Neuron (in vitro differentiated cells): ENCODE measurements around the gene ASB9.
"Not testable (repeated sequence)": the region's sequence is repeated elsewhere in the genome, so short reads cannot be mapped to it uniquely, and the experiment has no call there.

ENCODE experiments used
- H2AFZ ChIP-seq: one replicate; pipeline ENCODE4 v1.6.1; 2013; ENCODE audit warnings: low read depth, mild to moderate bottlenecking, inconsistent platforms, low read length, moderate library complexity
- H3K27me3 ChIP-seq: one replicate; pipeline ENCODE4 v1.6.1; 2013; ENCODE audit warnings: low read length; ENCODE audit not compliant: insufficient read depth
- H3K36me3 ChIP-seq: one replicate; pipeline ENCODE4 v1.6.1; 2013; ENCODE audit warnings: low read length; ENCODE audit not compliant: insufficient read depth
- H3K4me1 ChIP-seq: one replicate; pipeline ENCODE4 v1.6.1; 2013; ENCODE audit warnings: low read length; ENCODE audit not compliant: insufficient read depth
- H3K4me3 ChIP-seq: 2 replicates; pipeline ENCODE4 v1.5.1; 2013; ENCODE audit warnings: mild to moderate bottlenecking, low read length, moderate library complexity
- H3K9me3 ChIP-seq: one replicate; pipeline ENCODE4 v1.6.1; 2013; ENCODE audit warnings: low read length

Gene ASB9

DNA sequence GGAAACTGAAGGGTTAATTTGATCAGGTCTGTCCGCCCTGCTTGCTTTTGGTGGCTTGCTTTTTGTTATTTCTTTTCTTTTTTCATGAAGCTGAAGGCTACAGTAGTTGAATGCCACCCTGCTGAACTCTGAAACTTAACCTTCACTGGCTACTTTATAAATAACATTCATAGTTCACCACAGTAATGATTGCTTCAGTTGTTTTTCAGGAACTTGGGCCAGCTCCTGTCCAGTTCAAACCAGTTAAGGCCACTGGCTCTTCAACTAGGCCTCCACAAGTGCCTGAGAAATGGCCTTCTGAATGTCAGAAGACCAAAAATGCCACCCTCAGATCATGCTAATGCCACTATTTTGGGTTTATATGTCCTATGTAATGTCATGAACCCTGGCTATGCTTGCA lies 7.7 kb upstream of the ASB9 start:
- Histone ChIP-seq H3K27me3 (peaks cover 6% of the 10 kb centered on the region), H3K4me3 (no peak overlapping the region), H2AFZ (no peak overlapping the region), H3K4me1 (no peaks in the 10 kb centered on the region), H3K36me3 (no peaks in the 10 kb centered on the region), H3K9me3 (peaks cover 2% of the 10 kb centered on the region)

DNA sequence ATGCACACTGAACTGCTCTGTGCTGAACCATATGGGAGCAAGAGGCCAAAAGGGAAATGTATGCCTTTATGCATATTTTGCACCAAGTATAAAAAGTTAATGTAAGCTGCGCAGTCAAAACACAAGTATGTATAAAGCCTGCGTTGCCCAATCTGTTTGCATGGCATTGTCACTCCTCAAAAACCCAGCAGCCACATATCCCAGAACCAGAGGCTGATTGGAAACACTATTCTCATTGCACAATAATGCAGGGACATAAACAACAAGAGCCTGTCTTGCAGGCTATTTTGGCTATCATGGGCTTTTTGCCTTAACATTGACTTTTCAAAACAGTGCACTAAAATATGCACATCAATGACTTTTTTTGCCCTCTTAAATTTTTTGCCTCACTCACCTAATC lies 5.1 kb upstream of the ASB9 start:
- Histone ChIP-seq H3K27me3 (peaks cover 11% of the 10 kb centered on the region), H3K36me3 (no peaks in the 10 kb centered on the region), H2AFZ (no peak overlapping the region)

DNA sequence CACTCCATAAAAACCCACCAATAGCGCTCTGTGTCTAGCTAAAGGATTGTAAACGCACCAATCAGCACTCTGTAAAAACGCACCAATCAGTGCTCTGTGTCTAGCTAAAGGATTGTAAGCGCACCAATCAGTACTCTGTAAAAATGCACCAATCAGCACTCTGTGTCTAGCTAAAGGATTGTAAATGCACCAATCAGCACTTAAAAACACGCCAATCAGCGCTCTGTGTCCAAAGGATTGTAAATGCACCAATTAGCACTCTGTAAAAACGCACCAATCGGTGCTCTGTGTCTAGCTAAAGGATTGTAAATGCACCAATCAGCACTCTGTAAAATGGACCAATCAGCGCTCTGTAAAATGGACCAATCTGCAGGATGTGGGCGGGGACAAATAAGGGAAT lies 3.4 kb upstream of the ASB9 start:
- not testable (repeated sequence) for H3K9me3 ChIP-seq, H3K27me3 ChIP-seq, H3K4me1 ChIP-seq, H3K36me3 ChIP-seq, H2AFZ ChIP-seq, H3K4me3 ChIP-seq

More for the DNA sequence above, 5.1 kb upstream of the ASB9 start:
- H3K9me3 ChIP-seq, result peaks cover 2% of the 10 kb centered on the region
- no peak overlapping the region for H3K4me3 ChIP-seq
- H3K4me1 ChIP-seq, result no peaks in the 10 kb centered on the region

DNA sequence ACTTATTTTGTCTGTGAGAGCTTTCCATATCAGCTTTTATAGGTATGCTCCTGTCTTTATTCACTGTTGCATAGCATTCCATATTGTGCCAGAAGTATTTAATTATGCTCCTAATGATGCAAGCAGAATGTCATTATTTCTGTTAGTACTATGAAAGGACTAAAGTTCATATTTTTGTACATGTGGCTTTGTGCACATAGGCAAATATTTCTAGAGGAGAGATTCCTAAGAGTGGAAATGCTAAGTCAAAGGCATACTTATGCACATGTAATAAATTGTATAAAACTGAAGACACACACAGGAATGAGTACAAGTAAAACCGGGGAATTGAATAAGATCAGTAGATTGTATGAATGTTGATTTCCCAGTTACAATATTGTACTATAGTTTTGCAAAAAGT lies 1.9 kb upstream of the ASB9 start:
- Histone ChIP-seq H3K4me1 (no peaks in the 10 kb centered on the region), H2AFZ (no peak overlapping the region), H3K4me3 (no peak overlapping the region), H3K9me3 (peaks cover 2% of the 10 kb centered on the region), H3K27me3 (peaks cover 5% of the 10 kb centered on the region), H3K36me3 (no peaks in the 10 kb centered on the region)

DNA sequence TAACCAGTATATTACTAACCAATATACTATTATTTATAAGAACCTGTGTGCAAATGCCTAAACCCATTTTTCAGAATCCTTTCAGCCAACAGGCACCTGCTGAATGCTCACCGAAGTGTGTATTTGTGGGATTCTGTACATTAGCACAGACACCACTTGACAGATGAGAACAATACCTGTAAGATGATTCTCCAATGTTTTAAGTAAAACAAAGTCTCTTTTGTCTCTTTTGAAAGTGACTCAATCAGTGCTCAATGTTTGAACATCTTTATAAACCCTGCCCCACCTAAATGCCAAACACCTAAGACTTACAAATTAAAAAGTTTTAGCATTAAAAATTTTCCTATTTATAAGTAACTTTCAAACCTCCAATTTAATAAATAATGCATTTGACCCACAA lies 763 bp downstream of the ASB9 start:
- Histone ChIP-seq H2AFZ (no peak overlapping the region), H3K4me1 (no peaks in the 10 kb centered on the region), H3K36me3 (no peaks in the 10 kb centered on the region), H3K9me3 (peaks cover 2% of the 10 kb centered on the region), H3K27me3 (peaks cover 5% of the 10 kb centered on the region), H3K4me3 (no peak overlapping the region)

DNA sequence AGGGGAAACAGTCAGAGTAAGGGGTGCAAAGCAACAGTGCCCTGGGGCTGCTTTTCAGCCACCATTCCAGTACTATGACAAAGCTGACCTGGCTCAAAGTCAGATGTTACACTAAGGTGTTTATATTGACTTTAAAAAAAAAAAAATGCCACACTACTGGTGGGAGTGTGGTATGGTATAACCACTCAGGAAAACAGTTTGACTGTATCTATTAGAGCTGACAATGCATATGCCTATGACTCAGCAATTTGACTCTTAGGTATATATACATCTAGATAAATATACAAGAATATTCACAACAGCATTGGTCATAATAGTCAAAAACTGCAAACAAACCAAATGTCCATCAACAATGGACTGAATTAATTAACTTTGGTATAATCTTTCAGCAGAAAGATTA lies 15.0 kb downstream of the ASB9 start:
- Histone ChIP-seq H2AFZ (no peak overlapping the region), H3K27me3 (no peaks in the 10 kb centered on the region), H3K36me3 (no peaks in the 10 kb centered on the region), H3K4me1 (no peaks in the 10 kb centered on the region), H3K9me3 (no peaks in the 10 kb centered on the region), H3K4me3 (no peak overlapping the region)

DNA sequence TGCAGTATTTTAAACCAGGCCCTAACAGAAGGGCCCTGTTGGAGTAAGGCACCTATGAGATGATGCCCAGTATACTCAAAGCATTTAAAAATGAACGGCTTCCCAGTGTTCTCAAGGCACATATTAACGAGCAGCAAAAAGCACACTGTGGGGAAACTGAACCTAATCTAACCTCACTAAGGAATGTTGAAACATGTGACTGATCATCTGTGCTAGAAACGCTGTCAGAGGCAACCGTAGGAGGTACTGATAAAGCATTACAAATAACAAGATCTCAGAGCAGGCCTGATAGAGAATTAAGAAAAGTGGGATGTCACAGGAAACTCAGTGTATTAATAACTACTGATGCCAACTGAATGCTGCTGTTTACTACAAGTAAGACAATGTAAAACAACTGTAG lies 24.0 kb downstream of the ASB9 start:
- Histone ChIP-seq H3K36me3 (no peaks in the 10 kb centered on the region), H3K4me1 (no peaks in the 10 kb centered on the region), H3K9me3 (no peaks in the 10 kb centered on the region), H3K4me3 (no peak overlapping the region), H2AFZ (no peak overlapping the region), H3K27me3 (peaks cover 14% of the 10 kb centered on the region)

DNA sequence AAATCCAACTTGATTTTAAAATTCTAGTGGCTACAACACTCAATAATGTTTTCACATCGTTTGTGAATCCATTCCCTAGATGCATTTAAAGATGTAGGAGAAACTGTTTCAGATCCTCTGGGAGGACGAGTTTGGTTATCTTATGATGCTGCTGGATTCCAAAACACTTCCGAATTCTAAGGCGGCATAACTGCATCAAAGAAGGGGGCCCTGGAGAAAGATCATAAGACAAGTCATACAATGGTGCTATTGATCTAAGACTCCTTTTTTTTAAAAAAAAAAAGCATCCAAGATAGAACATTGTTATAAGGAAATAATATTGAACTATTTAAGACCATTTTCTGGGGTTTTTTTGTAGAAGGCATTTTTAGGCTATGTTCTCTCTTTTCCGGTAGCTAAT lies 25.5 kb downstream of the ASB9 start:
- no peak overlapping the region for H3K4me3 ChIP-seq
- H3K4me1 ChIP-seq, result no peaks in the 10 kb centered on the region
- H3K27me3 ChIP-seq, result peaks cover 14% of the 10 kb centered on the region
- no peak overlapping the region for H2AFZ ChIP-seq
- no peaks in the 10 kb centered on the region for H3K36me3 ChIP-seq
- H3K9me3 ChIP-seq, result no peaks in the 10 kb centered on the region

DNA sequence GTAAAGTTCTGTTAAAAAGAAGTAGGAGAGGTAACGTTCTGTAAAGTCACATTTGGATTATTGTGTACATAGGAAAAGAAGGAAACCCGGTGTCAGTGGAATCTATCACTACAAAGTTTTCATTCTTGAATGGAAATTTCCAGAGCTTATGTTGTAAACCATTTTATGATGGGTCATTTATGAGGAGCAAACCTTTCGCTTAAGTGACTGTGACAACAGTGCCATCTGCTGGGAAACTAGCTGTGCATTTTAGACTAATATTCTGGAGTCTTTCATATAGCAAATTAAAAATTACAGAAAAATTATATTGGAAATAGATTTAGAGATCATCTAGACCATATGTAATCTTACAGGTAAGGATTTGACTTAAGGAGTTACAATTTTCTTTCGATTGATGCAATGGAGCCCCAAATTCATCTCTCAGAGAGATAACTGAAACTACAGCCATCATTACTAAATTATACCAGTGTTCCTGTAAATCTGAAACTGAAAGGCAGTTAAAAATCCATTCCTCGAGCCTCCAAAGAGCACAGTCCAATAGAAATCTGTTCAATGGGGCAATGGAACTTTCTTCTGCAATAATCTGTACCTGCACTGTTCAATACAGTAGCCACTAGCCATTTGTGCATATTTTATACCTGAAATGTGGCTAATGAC lies 26.9 kb downstream of the ASB9 start:
- no peak overlapping the region for H3K4me3 ChIP-seq
- no peaks in the 10 kb centered on the region for H3K36me3 ChIP-seq
- H3K27me3 ChIP-seq, result peaks cover 10% of the 10 kb centered on the region
- no peaks in the 10 kb centered on the region for H3K9me3 ChIP-seq
- no peak overlapping the region for H2AFZ ChIP-seq
- H3K4me1 ChIP-seq, result no peaks in the 10 kb centered on the region

DNA sequence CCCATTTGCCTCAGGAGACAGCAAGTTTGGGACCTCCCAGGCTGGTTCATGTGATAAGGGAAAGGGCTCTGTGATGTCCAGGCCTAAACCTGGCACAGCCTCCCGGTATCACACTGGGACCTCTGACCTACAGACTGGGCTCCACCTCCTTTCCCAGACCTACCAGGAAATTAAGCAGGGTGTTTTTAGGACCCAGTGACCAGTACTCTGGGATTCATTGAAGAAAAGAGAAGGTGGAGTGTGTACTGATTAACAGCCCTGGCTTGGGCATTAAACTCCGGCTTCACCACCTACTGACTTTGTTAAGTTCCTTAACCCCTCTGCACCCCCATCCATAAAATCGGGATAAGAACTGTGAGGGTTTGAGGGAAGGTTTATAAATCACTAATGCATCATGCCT lies 28.6 kb downstream of the ASB9 start:
- H3K4me1 ChIP-seq, result no peaks in the 10 kb centered on the region

DNA sequence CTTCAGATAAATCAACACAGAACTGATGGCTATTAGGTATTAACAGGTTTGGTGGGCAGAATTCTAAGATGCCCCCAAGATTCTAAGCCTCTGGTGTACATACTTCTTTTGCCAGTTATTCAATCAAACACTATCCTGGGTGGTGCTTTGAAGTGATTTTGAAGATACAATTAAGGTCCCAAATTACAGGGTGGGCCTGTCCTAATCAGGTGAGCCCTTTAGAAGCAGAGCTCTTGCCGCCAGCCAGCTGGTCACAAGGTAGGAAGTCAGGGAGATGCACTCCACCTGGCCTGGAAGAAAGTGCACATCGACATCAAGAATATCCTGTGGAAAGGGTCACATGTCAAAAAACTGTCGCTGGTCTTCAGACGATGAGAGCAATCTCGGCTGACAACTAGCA lies 29.5 kb downstream of the ASB9 start:
- peaks cover 5% of the 10 kb centered on the region for H3K27me3 ChIP-seq
- no peaks in the 10 kb centered on the region for H3K9me3 ChIP-seq
- no peaks in the 10 kb centered on the region for H3K4me1 ChIP-seq
- H3K4me3 ChIP-seq, result no peak overlapping the region
- H3K36me3 ChIP-seq, result no peaks in the 10 kb centered on the region
- no peak overlapping the region for H2AFZ ChIP-seq

More for the DNA sequence above, 28.6 kb downstream of the ASB9 start:
- peaks cover 13% of the 10 kb centered on the region for H3K27me3 ChIP-seq
- no peaks in the 10 kb centered on the region for H3K36me3 ChIP-seq
- no peaks in the 10 kb centered on the region for H3K9me3 ChIP-seq
- no peak overlapping the region for H3K4me3 ChIP-seq
- no peak overlapping the region for H2AFZ ChIP-seq

DNA sequence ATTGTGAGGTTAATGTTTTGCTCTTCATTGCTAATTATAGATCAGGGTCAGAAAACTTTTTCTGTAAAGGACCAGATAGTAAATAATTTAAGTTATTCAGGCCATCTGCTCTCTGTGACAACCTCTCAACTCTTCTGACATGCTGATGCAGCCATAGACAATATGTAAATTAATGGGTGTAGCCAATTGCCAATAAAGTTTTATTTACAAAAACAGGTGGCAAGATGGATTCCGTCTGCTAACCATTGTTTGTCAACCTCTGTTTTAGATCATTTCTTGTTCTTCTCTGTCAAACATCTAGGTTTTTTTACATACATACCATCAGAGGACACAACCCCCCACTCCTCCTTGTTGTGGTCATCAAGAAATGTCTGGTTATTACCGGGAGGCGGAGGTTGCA lies 33.7 kb downstream of the ASB9 start:
- Histone ChIP-seq H3K27me3 (peaks cover 3% of the 10 kb centered on the region), H3K9me3 (no peaks in the 10 kb centered on the region), H3K4me3 (no peak overlapping the region), H3K4me1 (no peaks in the 10 kb centered on the region), H2AFZ (no peak overlapping the region), H3K36me3 (no peaks in the 10 kb centered on the region)

DNA sequence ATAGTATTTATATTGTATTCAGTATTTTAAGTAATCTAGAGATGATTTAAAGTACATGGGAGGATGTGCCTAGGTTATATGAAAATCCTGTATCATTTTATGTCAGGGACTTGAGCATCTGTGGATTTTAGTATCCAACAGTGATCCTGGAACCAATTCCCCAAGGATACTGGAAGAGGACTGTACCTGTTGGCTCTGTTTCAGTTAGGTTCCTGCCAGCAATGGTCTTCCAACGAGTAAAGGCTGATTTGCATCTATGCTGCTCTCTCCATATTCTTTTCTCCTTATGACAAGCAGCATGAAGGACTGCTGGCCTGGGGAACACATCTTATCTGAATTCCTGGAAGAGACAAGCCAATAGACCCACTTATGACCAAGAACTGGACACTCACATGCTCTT lies 34.9 kb downstream of the ASB9 start:
- H3K36me3 ChIP-seq, result no peaks in the 10 kb centered on the region
- H3K4me1 ChIP-seq, result no peaks in the 10 kb centered on the region
- no peaks in the 10 kb centered on the region for H3K9me3 ChIP-seq
- no peak overlapping the region for H2AFZ ChIP-seq
- no peak overlapping the region for H3K4me3 ChIP-seq
- peaks cover 3% of the 10 kb centered on the region for H3K27me3 ChIP-seq

DNA sequence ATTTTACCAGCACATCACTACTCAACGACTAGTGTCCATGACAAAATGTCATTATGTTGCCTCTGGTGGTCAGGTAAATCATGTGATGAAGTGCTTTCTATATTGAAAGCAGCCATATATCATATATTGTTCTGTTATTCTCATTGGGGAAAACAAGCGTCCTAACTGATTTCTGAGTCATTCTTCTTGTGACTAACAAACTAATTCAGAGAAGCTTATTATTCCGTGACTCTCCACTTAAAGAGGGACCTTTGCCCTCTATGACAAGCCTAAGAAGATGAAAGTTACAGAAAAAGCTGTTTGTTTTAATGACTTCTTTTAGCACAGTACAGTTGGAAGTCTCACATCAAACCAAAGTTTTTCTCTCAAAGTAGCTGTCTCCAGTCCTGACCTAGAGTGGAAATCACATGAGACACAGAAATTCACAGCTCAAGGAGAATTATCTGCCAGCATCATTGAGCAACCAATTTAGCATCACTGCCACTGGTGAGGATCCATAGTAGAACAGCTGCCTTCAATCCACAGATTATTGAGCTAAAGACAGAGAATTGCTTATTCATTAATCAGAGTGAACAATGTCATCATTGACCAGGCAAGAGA lies 36.4 kb downstream of the ASB9 start:
- H3K4me3 ChIP-seq, result no peak overlapping the region
- no peaks in the 10 kb centered on the region for H3K9me3 ChIP-seq
- H3K36me3 ChIP-seq, result no peaks in the 10 kb centered on the region
- no peak overlapping the region for H2AFZ ChIP-seq
- H3K4me1 ChIP-seq, result no peaks in the 10 kb centered on the region
- peaks cover 3% of the 10 kb centered on the region for H3K27me3 ChIP-seq
